GM13976 (cell line): Measurements from ENCODE around the gene APOC3.

Experiments used
- DNase-seq: peaks from one replicate; pipeline ENCODE4 v3.0.0; 2012; ENCODE audit warnings: low spot score
- in situ Hi-C: fragments of 300-500 bp; cut with MboI; formaldehyde crosslinking; loops from one replicate; pipeline ENCODE4 v1.12.0; 2022; ENCODE audit warnings: low sequenced_read_pairs, mixed read lengths, inconsistent platforms; ENCODE audit not compliant: unreplicated experiment
- TF ChIP-seq, protein P1 (sequence below): IDR thresholded peaks from 2 replicates; pipeline ENCODE4 v1.5.1; 2012; ENCODE audit warnings: borderline replicate concordance, mild to moderate bottlenecking; ENCODE audit not compliant: insufficient read depth; ENCODE audit errors: extremely low read depth, missing control alignments, control extremely low read depth

The APOC3 gene

GRCh38 chr11:116876656-116877055, 46.9 kb downstream of the APOC3 start:
- TF ChIP-seq, protein P1, sequence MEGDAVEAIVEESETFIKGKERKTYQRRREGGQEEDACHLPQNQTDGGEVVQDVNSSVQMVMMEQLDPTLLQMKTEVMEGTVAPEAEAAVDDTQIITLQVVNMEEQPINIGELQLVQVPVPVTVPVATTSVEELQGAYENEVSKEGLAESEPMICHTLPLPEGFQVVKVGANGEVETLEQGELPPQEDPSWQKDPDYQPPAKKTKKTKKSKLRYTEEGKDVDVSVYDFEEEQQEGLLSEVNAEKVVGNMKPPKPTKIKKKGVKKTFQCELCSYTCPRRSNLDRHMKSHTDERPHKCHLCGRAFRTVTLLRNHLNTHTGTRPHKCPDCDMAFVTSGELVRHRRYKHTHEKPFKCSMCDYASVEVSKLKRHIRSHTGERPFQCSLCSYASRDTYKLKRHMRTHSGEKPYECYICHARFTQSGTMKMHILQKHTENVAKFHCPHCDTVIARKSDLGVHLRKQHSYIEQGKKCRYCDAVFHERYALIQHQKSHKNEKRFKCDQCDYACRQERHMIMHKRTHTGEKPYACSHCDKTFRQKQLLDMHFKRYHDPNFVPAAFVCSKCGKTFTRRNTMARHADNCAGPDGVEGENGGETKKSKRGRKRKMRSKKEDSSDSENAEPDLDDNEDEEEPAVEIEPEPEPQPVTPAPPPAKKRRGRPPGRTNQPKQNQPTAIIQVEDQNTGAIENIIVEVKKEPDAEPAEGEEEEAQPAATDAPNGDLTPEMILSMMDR, result no peak
- in situ Hi-C loops, result loop anchor here (10.0 kb wide), 1 partner anchor 228 kb away; no protein-coding TSS in a partner anchor
- DNase-seq, result no peak

DNA sequence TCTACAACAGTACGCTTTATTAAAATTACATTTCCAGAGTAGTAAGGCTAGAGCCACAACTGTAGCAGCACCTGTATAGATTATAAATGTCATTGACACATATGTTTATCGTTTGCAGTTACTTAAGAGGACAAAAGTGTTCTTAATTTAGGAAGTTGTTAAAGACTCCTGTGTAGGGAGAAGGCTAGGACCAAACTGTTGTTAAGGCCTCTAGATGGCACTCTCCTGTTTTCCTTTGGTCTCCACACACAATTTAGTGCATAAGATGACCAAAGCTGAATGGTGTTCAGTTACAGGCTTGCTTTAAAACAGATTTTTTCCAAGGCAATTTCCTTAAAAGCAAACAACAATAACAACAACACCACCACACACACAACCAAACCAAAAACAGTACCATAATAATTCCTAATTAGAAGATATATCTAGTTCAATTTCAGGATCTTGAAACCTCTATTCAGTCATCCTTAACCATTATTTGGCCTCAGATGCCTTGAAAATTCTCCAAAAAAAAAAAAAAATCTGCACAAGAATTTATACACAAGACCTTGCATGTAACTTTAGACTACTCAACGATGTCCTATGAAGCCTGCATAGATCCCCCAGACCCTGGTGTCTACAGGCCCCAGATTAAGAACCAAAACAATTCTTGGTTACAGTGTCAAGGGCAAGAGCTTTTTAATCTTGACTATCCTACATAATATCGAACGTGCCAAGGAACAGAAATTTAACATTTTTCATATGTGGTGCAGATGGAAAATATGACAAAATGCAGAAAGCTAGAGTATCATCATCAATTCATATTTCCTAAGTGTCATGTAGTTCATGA, 50.3 kb downstream of the APOC3 start:
- in situ Hi-C loops, result loop anchor here (10.0 kb wide), 2 partner anchors 225 to 345 kb away; no protein-coding TSS in a partner anchor
- DNase-seq, result peak; percentile 70
- TF ChIP-seq, protein P1, result peak; percentile 50

DNA sequence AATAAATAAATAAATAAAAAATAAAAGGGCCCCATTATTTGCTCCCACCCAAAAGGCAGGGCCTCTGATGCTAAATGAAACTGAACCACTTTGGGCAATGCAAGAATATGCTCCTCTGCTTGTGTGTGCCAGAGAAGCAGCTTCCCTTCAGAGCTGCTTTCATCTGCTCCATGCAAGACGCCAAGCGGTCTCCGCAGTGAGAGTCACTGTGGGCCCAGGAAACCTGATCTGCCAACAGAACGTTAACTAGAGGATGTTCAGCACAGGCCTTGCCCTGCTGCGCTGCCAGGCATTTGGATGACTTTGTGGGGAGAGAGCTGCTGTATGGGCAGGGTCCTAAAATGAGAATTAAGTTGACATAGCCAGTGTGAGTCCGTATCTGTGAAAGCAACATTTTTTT, 51.4 kb downstream of the APOC3 start:
- in situ Hi-C loops, result loop anchor here (10.0 kb wide), 1 partner anchor 344 kb away; no protein-coding TSS in a partner anchor
- no peak for DNase-seq
- TF ChIP-seq, protein P1, result no peak

DNA sequence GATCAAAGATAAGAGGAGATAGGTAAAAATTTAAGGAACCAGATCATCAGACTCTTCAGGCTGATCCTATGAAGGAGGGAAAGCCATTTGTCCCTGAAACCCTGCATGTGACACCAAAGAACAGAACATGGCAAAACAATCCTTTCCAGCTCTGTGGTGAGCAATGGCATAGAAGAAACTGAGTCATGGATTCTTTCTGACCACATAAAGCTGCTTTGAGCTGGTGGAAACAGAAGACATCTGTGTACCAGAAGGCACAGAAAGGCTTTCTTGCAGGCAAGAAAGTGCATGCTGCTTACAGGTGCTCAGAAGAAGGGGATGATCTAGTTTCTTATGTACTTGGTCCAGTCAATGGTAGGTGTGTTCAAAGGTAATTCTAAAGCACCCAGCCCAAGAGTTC, 52.7 kb downstream of the APOC3 start:
- TF ChIP-seq, protein P1, result no peak
- no peak for DNase-seq
- in situ Hi-C loops, result loop anchor here (10.0 kb wide), 1 partner anchor 342 kb away; no protein-coding TSS in a partner anchor
